Measurements from ENCODE around the gene FSD1L. TPM values are rescaled to one million over a fixed set of nuclear protein-coding genes. Genes with fewer than 3 reads are reported as not detected.

The FSD1L gene
- total and polyA plus RNA-seq, 10 donors, result 0.70 to 5.8 (median 4.3) TPM

- intact Hi-C loops (cut with DNase I; ENCODE audit: low total_unique reads), result no loop called here
- no peak for TF ChIP-seq POLR2A (IDR thresholded peaks at IDR 0.05)
- no peak for TF ChIP-seq POLR2AphosphoS5 (IDR thresholded peaks at IDR 0.05)
- no peak overlapping the region for H3K4me3 ChIP-seq
- no peaks in the 10 kb centered on the region for H3K27me3 ChIP-seq (replicated peaks in 1 of 7)
- no peak overlapping the region for H3K27ac ChIP-seq
- no peak for DNase-seq
- H3K4me1 ChIP-seq, result no peaks in the 10 kb centered on the region
- no peaks in the 10 kb centered on the region for H3K9me3 ChIP-seq
- 91 to 98% (median 95%) methylated on average over 2 of the region's 2 CpGs for WGBS, 5 donors
- H3K36me3 ChIP-seq, result no peaks in the 10 kb centered on the region
These were observed 26.7 kb upstream of the FSD1L start for GRCh38 chr9:105421154-105421553.

- Histone ChIP-seq H3K4me3 (no peak overlapping the region), H3K9me3 (no peaks in the 10 kb centered on the region), H3K36me3 (no peaks in the 10 kb centered on the region), H3K4me1 (no peaks in the 10 kb centered on the region), H3K27me3 (replicated peaks in 1 of 7) (no peaks in the 10 kb centered on the region), H3K27ac (no peak overlapping the region)
- TF ChIP-seq POLR2AphosphoS5 (IDR thresholded peaks at IDR 0.05) (no peak), POLR2A (IDR thresholded peaks at IDR 0.05) (no peak), CTCF (IDR thresholded peaks at IDR 0.05 in 8 of 11, conservative IDR thresholded peaks at IDR 0.05 in 3 of 11) (no peak)
- WGBS, 5 donors, result 84 to 93% (median 87%) methylated on average over 5 of the region's 5 CpGs
- intact Hi-C loops (cut with DNase I; ENCODE audit: low total_unique reads), result no loop called here
- no peak for DNase-seq
These were observed 26.0 kb upstream of the FSD1L start for GRCh38 chr9:105421864-105422263.

GRCh38 chr9:105425816-105426433, 21.9 kb upstream of the FSD1L start:
- H3K4me1 ChIP-seq, result no peaks in the 10 kb centered on the region
- no peaks in the 10 kb centered on the region for H3K27me3 ChIP-seq (replicated peaks in 1 of 7)
- H3K9me3 ChIP-seq, result no peaks in the 10 kb centered on the region
- H3K4me3 ChIP-seq, result no peak overlapping the region
- no peak for DNase-seq
- intact Hi-C loops (cut with DNase I; ENCODE audit: low total_unique reads), result no loop called here
- no peak for TF ChIP-seq POLR2AphosphoS5 (IDR thresholded peaks at IDR 0.05)
- TF ChIP-seq CTCF (IDR thresholded peaks at IDR 0.05 in 8 of 11, conservative IDR thresholded peaks at IDR 0.05 in 3 of 11), result peak in 7 of 11 experiments; percentile 7 to 43 (median 29)
- TF ChIP-seq POLR2A (IDR thresholded peaks at IDR 0.05), result no peak
- no peak overlapping the region for H3K27ac ChIP-seq
- no peaks in the 10 kb centered on the region for H3K36me3 ChIP-seq
- 67 to 89% (median 82%) methylated on average over 2 of the region's 2 CpGs for WGBS, 5 donors

GRCh38 chr9:105426657-105427056, 21.2 kb upstream of the FSD1L start:
- 91 to 96% (median 93%) methylated on average over 3 of the region's 3 CpGs for WGBS, 5 donors
- no peak for TF ChIP-seq POLR2A (IDR thresholded peaks at IDR 0.05)
- TF ChIP-seq CTCF (IDR thresholded peaks at IDR 0.05 in 8 of 11, conservative IDR thresholded peaks at IDR 0.05 in 3 of 11), result no peak
- TF ChIP-seq POLR2AphosphoS5 (IDR thresholded peaks at IDR 0.05), result no peak
- H3K4me3 ChIP-seq, result no peak overlapping the region
- intact Hi-C loops (cut with DNase I; ENCODE audit: low total_unique reads), result no loop called here
- H3K27ac ChIP-seq, result no peak overlapping the region
- no peaks in the 10 kb centered on the region for H3K4me1 ChIP-seq
- H3K27me3 ChIP-seq (replicated peaks in 1 of 7), result no peaks in the 10 kb centered on the region
- no peaks in the 10 kb centered on the region for H3K36me3 ChIP-seq
- no peaks in the 10 kb centered on the region for H3K9me3 ChIP-seq
- DNase-seq, result no peak
